ENCODE measurements around the gene BSN. TPM values are rescaled to one million over a fixed set of nuclear protein-coding genes. Genes with fewer than 3 reads are reported as not detected.

Gene BSN
- total RNA-seq, 1 donor from 2014 or later: 0.77 TPM

- H3K36me3 Mint-ChIP-seq (ENCODE audit: low read depth): peaks cover 1% of the 10 kb centered on the region
- no peaks in the 10 kb centered on the region for H3K9me3 Mint-ChIP-seq (ENCODE audit: low read depth)
- H3K4me3 Mint-ChIP-seq (ENCODE audit: unreplicated experiment): no peak overlapping the region
- no peak for TF ChIP-seq CTCF (IDR thresholded peaks at IDR 0.05)
- no peak overlapping the region for H3K27ac Mint-ChIP-seq (ENCODE audit: unreplicated experiment)
- H3K4me1 Mint-ChIP-seq (ENCODE audit: low read depth): no peaks in the 10 kb centered on the region
- no peak for DNase-seq (ENCODE audit: low spot score)
- no peaks in the 10 kb centered on the region for H3K27me3 Mint-ChIP-seq (ENCODE audit: low read depth)
Measured at GRCh38 chr3:49653621-49654020, 99.3 kb downstream of the BSN start.

GRCh38 chr3:49654176-49654825 lies 100.0 kb downstream of the BSN start:
- peaks cover 2% of the 10 kb centered on the region for H3K27me3 Mint-ChIP-seq (ENCODE audit: low read depth)
- TF ChIP-seq CTCF (IDR thresholded peaks at IDR 0.05): no peak
- H3K27ac Mint-ChIP-seq (ENCODE audit: unreplicated experiment): no peak overlapping the region
- H3K9me3 Mint-ChIP-seq (ENCODE audit: low read depth): no peaks in the 10 kb centered on the region
- no peak for DNase-seq (ENCODE audit: low spot score)
- no peak overlapping the region for H3K4me3 Mint-ChIP-seq (ENCODE audit: unreplicated experiment)
- H3K4me1 Mint-ChIP-seq (ENCODE audit: low read depth): no peaks in the 10 kb centered on the region
- H3K36me3 Mint-ChIP-seq (ENCODE audit: low read depth): peaks cover 1% of the 10 kb centered on the region

GRCh38 chr3:49654955-49655556 lies 100.8 kb downstream of the BSN start:
- Mint-ChIP-seq H3K27ac (ENCODE audit: unreplicated experiment) (no peak overlapping the region), H3K4me3 (ENCODE audit: unreplicated experiment) (no peak overlapping the region), H3K36me3 (ENCODE audit: low read depth) (peaks cover 1% of the 10 kb centered on the region), H3K9me3 (ENCODE audit: low read depth) (no peaks in the 10 kb centered on the region), H3K4me1 (ENCODE audit: low read depth) (no peaks in the 10 kb centered on the region), H3K27me3 (ENCODE audit: low read depth) (peaks cover 2% of the 10 kb centered on the region)
- no peak for DNase-seq (ENCODE audit: low spot score)
- TF ChIP-seq CTCF (IDR thresholded peaks at IDR 0.05): no peak

- no peaks in the 10 kb centered on the region for H3K9me3 Mint-ChIP-seq (ENCODE audit: low read depth)
- no peak for DNase-seq (ENCODE audit: low spot score)
- no peak overlapping the region for H3K4me3 Mint-ChIP-seq (ENCODE audit: unreplicated experiment)
- peaks cover 2% of the 10 kb centered on the region for H3K27me3 Mint-ChIP-seq (ENCODE audit: low read depth)
- TF ChIP-seq CTCF (IDR thresholded peaks at IDR 0.05): no peak
- no peaks in the 10 kb centered on the region for H3K4me1 Mint-ChIP-seq (ENCODE audit: low read depth)
- no peak overlapping the region for H3K27ac Mint-ChIP-seq (ENCODE audit: unreplicated experiment)
- H3K36me3 Mint-ChIP-seq (ENCODE audit: low read depth): peaks cover 1% of the 10 kb centered on the region
Measured at GRCh38 chr3:49655731-49656285, 101.5 kb downstream of the BSN start.

- no peak overlapping the region for H3K4me3 Mint-ChIP-seq (ENCODE audit: unreplicated experiment)
- H3K4me1 Mint-ChIP-seq (ENCODE audit: low read depth): no peaks in the 10 kb centered on the region
- no peak overlapping the region for H3K27ac Mint-ChIP-seq (ENCODE audit: unreplicated experiment)
- peaks cover 2% of the 10 kb centered on the region for H3K27me3 Mint-ChIP-seq (ENCODE audit: low read depth)
- H3K36me3 Mint-ChIP-seq (ENCODE audit: low read depth): peaks cover 1% of the 10 kb centered on the region
- no peaks in the 10 kb centered on the region for H3K9me3 Mint-ChIP-seq (ENCODE audit: low read depth)
- peak; percentile 29 for TF ChIP-seq CTCF (IDR thresholded peaks at IDR 0.05)
- no peak for DNase-seq (ENCODE audit: low spot score)
Measured at GRCh38 chr3:49656541-49657112, 102.3 kb downstream of the BSN start.

Measured in chondrocyte (in vitro differentiated cells).